ENCODE data around the gene PCK2. TPM values are rescaled to one million over a fixed set of nuclear protein-coding genes. Genes with fewer than 3 reads are reported as not detected.

The PCK2 gene
- total and polyA plus RNA-seq, 2 of the 13 experiments (the other 11 are each of a cell fraction or from before 2014, with no cell fraction given), result 129 to 272 TPM

- TF ChIP-seq, protein P1, sequence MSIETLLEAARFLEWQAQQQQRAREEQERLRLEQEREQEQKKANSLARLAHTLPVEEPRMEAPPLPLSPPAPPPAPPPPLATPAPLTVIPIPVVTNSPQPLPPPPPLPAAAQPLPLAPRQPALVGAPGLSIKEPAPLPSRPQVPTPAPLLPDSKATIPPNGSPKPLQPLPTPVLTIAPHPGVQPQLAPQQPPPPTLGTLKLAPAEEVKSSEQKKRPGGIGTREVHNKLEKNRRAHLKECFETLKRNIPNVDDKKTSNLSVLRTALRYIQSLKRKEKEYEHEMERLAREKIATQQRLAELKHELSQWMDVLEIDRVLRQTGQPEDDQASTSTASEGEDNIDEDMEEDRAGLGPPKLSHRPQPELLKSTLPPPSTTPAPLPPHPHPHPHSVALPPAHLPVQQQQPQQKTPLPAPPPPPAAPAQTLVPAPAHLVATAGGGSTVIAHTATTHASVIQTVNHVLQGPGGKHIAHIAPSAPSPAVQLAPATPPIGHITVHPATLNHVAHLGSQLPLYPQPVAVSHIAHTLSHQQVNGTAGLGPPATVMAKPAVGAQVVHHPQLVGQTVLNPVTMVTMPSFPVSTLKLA (IDR thresholded peaks at IDR 0.05), result no peak
- TF ChIP-seq HOXA5 (CRISPR knock-in tag; IDR thresholded peaks at IDR 0.05) (no peak), SSRP1 (CRISPR knock-in tag; IDR thresholded peaks at IDR 0.05) (no peak), ZNF30 (CRISPR knock-in tag; IDR thresholded peaks at IDR 0.05) (no peak), FOXA1 (IDR thresholded peaks at IDR 0.05) (no peak), FOXA1 (CRISPR knock-in tag; IDR thresholded peaks at IDR 0.05) (peak; percentile 89), ZSCAN30 (CRISPR knock-in tag; IDR thresholded peaks at IDR 0.05) (no peak), ATF3 (CRISPR knock-in tag; IDR thresholded peaks at IDR 0.05) (no peak), ZNF550 (CRISPR knock-in tag; IDR thresholded peaks at IDR 0.05; ENCODE audit: borderline replicate concordance) (no peak), ZNF788 (CRISPR knock-in tag; IDR thresholded peaks at IDR 0.05; ENCODE audit: borderline replicate concordance) (peak; percentile 74; the same call in 1 of the 2 replicates), ZIK1 (CRISPR knock-in tag; IDR thresholded peaks at IDR 0.05; ENCODE audit: borderline replicate concordance, low read depth) (no peak), KDM5B (CRISPR knock-in tag; IDR thresholded peaks at IDR 0.05; ENCODE audit: borderline replicate concordance) (peak; percentile 63; the same call in 1 of the 2 replicates), ZFY (CRISPR knock-in tag; IDR thresholded peaks at IDR 0.05) (peak; percentile 32; the same call in 1 of the 2 replicates), TRIM24 (CRISPR knock-in tag; IDR thresholded peaks at IDR 0.05) (peak; percentile 27; the same call in 1 of the 2 replicates)
- TF ChIP-seq, protein P2, sequence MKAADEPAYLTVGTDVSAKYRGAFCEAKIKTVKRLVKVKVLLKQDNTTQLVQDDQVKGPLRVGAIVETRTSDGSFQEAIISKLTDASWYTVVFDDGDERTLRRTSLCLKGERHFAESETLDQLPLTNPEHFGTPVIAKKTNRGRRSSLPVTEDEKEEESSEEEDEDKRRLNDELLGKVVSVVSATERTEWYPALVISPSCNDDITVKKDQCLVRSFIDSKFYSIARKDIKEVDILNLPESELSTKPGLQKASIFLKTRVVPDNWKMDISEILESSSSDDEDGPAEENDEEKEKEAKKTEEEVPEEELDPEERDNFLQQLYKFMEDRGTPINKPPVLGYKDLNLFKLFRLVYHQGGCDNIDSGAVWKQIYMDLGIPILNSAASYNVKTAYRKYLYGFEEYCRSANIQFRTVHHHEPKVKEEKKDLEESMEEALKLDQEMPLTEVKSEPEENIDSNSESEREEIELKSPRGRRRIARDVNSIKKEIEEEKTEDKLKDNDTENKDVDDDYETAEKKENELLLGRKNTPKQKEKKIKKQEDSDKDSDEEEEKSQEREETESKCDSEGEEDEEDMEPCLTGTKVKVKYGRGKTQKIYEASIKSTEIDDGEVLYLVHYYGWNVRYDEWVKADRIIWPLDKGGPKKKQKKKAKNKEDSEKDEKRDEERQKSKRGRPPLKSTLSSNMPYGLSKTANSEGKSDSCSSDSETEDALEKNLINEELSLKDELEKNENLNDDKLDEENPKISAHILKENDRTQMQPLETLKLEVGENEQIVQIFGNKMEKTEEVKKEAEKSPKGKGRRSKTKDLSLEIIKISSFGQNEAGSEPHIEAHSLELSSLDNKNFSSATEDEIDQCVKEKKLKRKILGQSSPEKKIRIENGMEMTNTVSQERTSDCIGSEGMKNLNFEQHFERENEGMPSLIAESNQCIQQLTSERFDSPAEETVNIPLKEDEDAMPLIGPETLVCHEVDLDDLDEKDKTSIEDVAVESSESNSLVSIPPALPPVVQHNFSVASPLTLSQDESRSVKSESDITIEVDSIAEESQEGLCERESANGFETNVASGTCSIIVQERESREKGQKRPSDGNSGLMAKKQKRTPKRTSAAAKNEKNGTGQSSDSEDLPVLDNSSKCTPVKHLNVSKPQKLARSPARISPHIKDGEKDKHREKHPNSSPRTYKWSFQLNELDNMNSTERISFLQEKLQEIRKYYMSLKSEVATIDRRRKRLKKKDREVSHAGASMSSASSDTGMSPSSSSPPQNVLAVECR (CRISPR knock-in tag; IDR thresholded peaks at IDR 0.05; ENCODE audit: borderline replicate concordance), result peak; percentile 54; the same call in 1 of the 2 replicates
- TF ChIP-seq, protein P3, sequence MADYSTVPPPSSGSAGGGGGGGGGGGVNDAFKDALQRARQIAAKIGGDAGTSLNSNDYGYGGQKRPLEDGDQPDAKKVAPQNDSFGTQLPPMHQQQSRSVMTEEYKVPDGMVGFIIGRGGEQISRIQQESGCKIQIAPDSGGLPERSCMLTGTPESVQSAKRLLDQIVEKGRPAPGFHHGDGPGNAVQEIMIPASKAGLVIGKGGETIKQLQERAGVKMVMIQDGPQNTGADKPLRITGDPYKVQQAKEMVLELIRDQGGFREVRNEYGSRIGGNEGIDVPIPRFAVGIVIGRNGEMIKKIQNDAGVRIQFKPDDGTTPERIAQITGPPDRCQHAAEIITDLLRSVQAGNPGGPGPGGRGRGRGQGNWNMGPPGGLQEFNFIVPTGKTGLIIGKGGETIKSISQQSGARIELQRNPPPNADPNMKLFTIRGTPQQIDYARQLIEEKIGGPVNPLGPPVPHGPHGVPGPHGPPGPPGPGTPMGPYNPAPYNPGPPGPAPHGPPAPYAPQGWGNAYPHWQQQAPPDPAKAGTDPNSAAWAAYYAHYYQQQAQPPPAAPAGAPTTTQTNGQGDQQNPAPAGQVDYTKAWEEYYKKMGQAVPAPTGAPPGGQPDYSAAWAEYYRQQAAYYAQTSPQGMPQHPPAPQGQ (CRISPR knock-in tag; IDR thresholded peaks at IDR 0.05; ENCODE audit: borderline replicate concordance), result 0 out of 2 replicates have a peak, but pooled peaks have one; percentile 35
These were observed 26.7 kb upstream of the PCK2 start (continued) for GRCh38 chr14:24067133-24068082.
